IPS-15b (cell line): Measurements from ENCODE around the gene MLLT6.

Source experiments
- H3K27me3 ChIP-seq: one replicate; pipeline ENCODE4 v1.6.1; 2013; ENCODE audit warnings: low read length; ENCODE audit not compliant: control insufficient read depth, insufficient read depth
- H3K36me3 ChIP-seq: one replicate; pipeline ENCODE4 v1.6.1; 2013; ENCODE audit warnings: low read length; ENCODE audit not compliant: control insufficient read depth, insufficient read depth
- H3K4me1 ChIP-seq: one replicate; pipeline ENCODE4 v1.6.1; 2013; ENCODE audit warnings: mild to moderate bottlenecking, low read length; ENCODE audit not compliant: control insufficient read depth, insufficient read depth
- H3K4me3 ChIP-seq: one replicate; pipeline ENCODE4 v1.5.1; 2013; ENCODE audit warnings: low read depth, low read length
- H3K9ac ChIP-seq: one replicate; pipeline ENCODE4 v1.6.1; 2013; ENCODE audit warnings: low read depth, mild to moderate bottlenecking, low read length
- H3K9me3 ChIP-seq: one replicate; pipeline ENCODE4 v1.6.1; 2013; ENCODE audit warnings: mild to moderate bottlenecking, low read length; ENCODE audit not compliant: control insufficient read depth, insufficient read depth

MLLT6 gene

GRCh38 chr17:38703742-38704605 is 1.1 kb upstream of the MLLT6 start:
- Histone ChIP-seq H3K9me3 (no peaks in the 10 kb centered on the region), H3K9ac (no peak overlapping the region), H3K4me3 (peak overlapping the region; percentile 45), H3K27me3 (peaks cover 78% of the 10 kb centered on the region), H3K36me3 (no peaks in the 10 kb centered on the region), H3K4me1 (peaks cover 29% of the 10 kb centered on the region)

GRCh38 chr17:38705523-38705802 is 390 bp downstream of the MLLT6 start:
- Histone ChIP-seq H3K4me3 (peak overlapping the region; percentile 13), H3K27me3 (peaks cover 73% of the 10 kb centered on the region), H3K36me3 (no peaks in the 10 kb centered on the region), H3K9me3 (no peaks in the 10 kb centered on the region), H3K9ac (no peak overlapping the region), H3K4me1 (peaks cover 29% of the 10 kb centered on the region)

GRCh38 chr17:38705803-38706504 is 881 bp downstream of the MLLT6 start:
- Histone ChIP-seq H3K4me1 (peaks cover 31% of the 10 kb centered on the region), H3K36me3 (no peaks in the 10 kb centered on the region), H3K9ac (no peak overlapping the region), H3K27me3 (peaks cover 68% of the 10 kb centered on the region), H3K9me3 (no peaks in the 10 kb centered on the region), H3K4me3 (peak overlapping the region; percentile 59)

GRCh38 chr17:38706505-38707216 is 1.6 kb downstream of the MLLT6 start:
- Histone ChIP-seq H3K36me3 (no peaks in the 10 kb centered on the region), H3K9me3 (no peaks in the 10 kb centered on the region), H3K4me1 (peaks cover 25% of the 10 kb centered on the region), H3K9ac (no peak overlapping the region), H3K27me3 (peaks cover 61% of the 10 kb centered on the region), H3K4me3 (peak overlapping the region; percentile 59)

GRCh38 chr17:38707678-38708351 is 2.7 kb downstream of the MLLT6 start:
- peaks cover 51% of the 10 kb centered on the region for H3K27me3 ChIP-seq
- no peaks in the 10 kb centered on the region for H3K36me3 ChIP-seq
- H3K9me3 ChIP-seq: no peaks in the 10 kb centered on the region
- peaks cover 23% of the 10 kb centered on the region for H3K4me1 ChIP-seq
- H3K9ac ChIP-seq: no peak overlapping the region
- peak overlapping the region; percentile 59 for H3K4me3 ChIP-seq

- no peak overlapping the region for H3K9ac ChIP-seq
- peaks cover 40% of the 10 kb centered on the region for H3K27me3 ChIP-seq
- H3K4me1 ChIP-seq: peaks cover 22% of the 10 kb centered on the region
- no peak overlapping the region for H3K4me3 ChIP-seq
- H3K9me3 ChIP-seq: no peaks in the 10 kb centered on the region
- no peaks in the 10 kb centered on the region for H3K36me3 ChIP-seq
These were observed 4.2 kb downstream of the MLLT6 start for GRCh38 chr17:38709104-38709820.

- no peak overlapping the region for H3K9ac ChIP-seq
- H3K27me3 ChIP-seq: peaks cover 40% of the 10 kb centered on the region
- no peaks in the 10 kb centered on the region for H3K9me3 ChIP-seq
- no peaks in the 10 kb centered on the region for H3K36me3 ChIP-seq
- H3K4me1 ChIP-seq: peaks cover 22% of the 10 kb centered on the region
- H3K4me3 ChIP-seq: no peak overlapping the region
These were observed 5.0 kb downstream of the MLLT6 start for GRCh38 chr17:38709864-38710603.

GRCh38 chr17:38710604-38710962 is 5.5 kb downstream of the MLLT6 start:
- Histone ChIP-seq H3K36me3 (no peaks in the 10 kb centered on the region), H3K9me3 (no peaks in the 10 kb centered on the region), H3K9ac (no peak overlapping the region), H3K4me1 (peaks cover 27% of the 10 kb centered on the region), H3K27me3 (peaks cover 42% of the 10 kb centered on the region), H3K4me3 (no peak overlapping the region)

GRCh38 chr17:38710985-38711384 is 5.9 kb downstream of the MLLT6 start:
- Histone ChIP-seq H3K36me3 (no peaks in the 10 kb centered on the region), H3K9me3 (no peaks in the 10 kb centered on the region), H3K9ac (no peak overlapping the region), H3K27me3 (peaks cover 42% of the 10 kb centered on the region), H3K4me1 (peaks cover 31% of the 10 kb centered on the region), H3K4me3 (no peak overlapping the region)

GRCh38 chr17:38711792-38712571 is 6.9 kb downstream of the MLLT6 start:
- Histone ChIP-seq H3K27me3 (peaks cover 38% of the 10 kb centered on the region), H3K4me3 (no peak overlapping the region), H3K4me1 (peaks cover 29% of the 10 kb centered on the region), H3K9ac (no peak overlapping the region), H3K36me3 (no peaks in the 10 kb centered on the region), H3K9me3 (no peaks in the 10 kb centered on the region)
